AG04449 (cell line): ENCODE data around the gene DISC1.

ENCODE experiments used
- CTCF ChIA-PET: fragments of 350-600 bp; formaldehyde crosslinking; extraction: SDS; loops from one replicate; lab custom pipeline; 2021; ENCODE audit warnings: antibody characterized with exemption; lab: Yijun Ruan, JAX
- POLR2A ChIA-PET: fragments of 400-600, 350-600 bp; formaldehyde crosslinking; extraction: SDS; loops from one replicate; lab custom pipeline; 2020; ENCODE audit warnings: antibody characterized with exemption, inconsistent platforms; lab: Yijun Ruan, JAX
- DNase-seq: peaks from one replicate; pipeline ENCODE4 v3.0.0-alpha.2; 2010; ENCODE audit warnings: low read depth, low spot score
- H3K4me3 ChIP-seq: 2 replicates; pipeline ENCODE4 v1.5.1; 2011; ENCODE audit warnings: low read depth, mild to moderate bottlenecking, control low read depth, low read length
- CTCF ChIP-seq: IDR thresholded peaks from one replicate; pipeline ENCODE4 v1.5.1; 2011; ENCODE audit warnings: mild to moderate bottlenecking, moderate library complexity, low read length, control low read depth, inconsistent platforms; ENCODE audit not compliant: insufficient read depth; ENCODE audit errors: missing control alignments

DISC1 gene

DNA sequence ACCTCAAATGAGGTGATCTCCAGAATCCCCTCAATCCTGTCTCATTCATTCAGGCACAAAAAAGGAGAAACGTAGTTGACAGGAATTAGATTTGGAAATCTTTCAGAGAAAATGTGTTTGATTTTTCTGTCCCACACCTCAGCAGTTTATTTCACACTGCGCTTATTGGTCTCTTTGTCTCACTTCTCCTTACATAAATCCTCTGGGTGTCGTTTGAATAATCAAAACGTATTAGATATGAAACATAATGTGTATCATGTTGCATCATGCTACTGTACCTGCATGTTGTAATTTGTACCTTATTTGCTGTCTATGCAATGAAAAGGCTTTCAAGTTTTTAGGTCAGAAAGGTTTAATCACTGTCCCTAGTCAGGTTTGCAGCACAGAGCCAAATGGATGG lies 255.7 kb downstream of the DISC1 start:
- no peak for DNase-seq
- POLR2A ChIA-PET = no interaction called here
- CTCF ChIA-PET = interaction anchor here (8.3 kb wide), 1 partner anchor 15 kb away, joined by 37 read pairs; no protein-coding TSS in a partner anchor
- H3K4me3 ChIP-seq = no peak overlapping the region
- no peak for TF ChIP-seq CTCF

DNA sequence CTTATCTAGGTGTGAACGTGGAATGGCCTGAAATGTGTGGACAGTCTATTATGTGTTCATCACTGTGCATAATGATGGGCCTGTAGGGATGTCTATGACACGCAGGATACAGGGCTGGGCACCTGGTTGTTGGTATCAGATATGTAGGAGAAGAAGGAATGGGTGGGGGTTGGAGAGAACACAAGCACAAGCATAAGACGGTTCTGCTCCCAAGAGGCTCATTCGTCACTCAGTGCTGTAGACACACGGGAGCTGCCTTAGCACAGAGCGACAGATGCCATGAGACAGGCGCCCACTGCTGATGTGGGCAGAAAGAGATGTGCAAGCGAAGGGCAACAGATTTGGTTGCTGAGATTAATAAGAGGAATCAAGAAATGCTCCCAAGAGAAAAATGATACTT lies 256.2 kb downstream of the DISC1 start:
- ChIA-PET POLR2A (no interaction called here), CTCF (interaction anchor here (8.3 kb wide), 1 partner anchor 16 kb away, joined by 37 read pairs; no protein-coding TSS in a partner anchor)
- no peak overlapping the region for H3K4me3 ChIP-seq
- DNase-seq = no peak
- no peak for TF ChIP-seq CTCF

GRCh38 chr1:231883382-231883781 lies 256.8 kb downstream of the DISC1 start:
- TF ChIP-seq CTCF = no peak
- no peak overlapping the region for H3K4me3 ChIP-seq
- POLR2A ChIA-PET = no interaction called here
- CTCF ChIA-PET = interaction anchor here (0.8 to 8.3 kb wide), 2 partner anchors 16 kb away, joined by 3 to 37 read pairs; no protein-coding TSS in a partner anchor
- no peak for DNase-seq

GRCh38 chr1:231885209-231885854 lies 258.7 kb downstream of the DISC1 start:
- POLR2A ChIA-PET = no interaction called here
- TF ChIP-seq CTCF = no peak

GRCh38 chr1:231887166-231887565 lies 260.6 kb downstream of the DISC1 start:
- no peak for TF ChIP-seq CTCF
- CTCF ChIA-PET = no interaction called here
- no peak for DNase-seq
- H3K4me3 ChIP-seq = no peak overlapping the region
- POLR2A ChIA-PET = no interaction called here

More at GRCh38 chr1:231885209-231885854, 258.7 kb downstream of the DISC1 start:
- no peak for DNase-seq
- H3K4me3 ChIP-seq = no peak overlapping the region
- CTCF ChIA-PET = no interaction called here

DNA sequence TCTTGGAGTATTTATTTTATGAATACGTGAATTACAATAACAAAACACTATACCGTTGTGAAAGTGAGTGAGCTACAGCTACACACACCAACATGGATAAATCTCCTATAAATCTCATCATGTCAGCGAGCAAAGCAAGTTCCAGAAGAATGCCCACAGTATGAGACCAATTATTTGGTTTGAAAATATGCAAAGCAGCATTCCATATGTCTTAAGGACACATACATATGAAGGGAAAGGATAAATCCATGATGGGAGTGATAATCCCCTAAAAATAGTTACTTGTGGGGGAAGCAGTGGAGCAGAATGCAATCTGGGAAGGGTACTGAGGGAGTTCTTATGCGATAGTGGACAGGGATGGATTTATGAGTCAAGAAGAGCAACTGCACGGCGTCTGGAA lies 261.3 kb downstream of the DISC1 start:
- DNase-seq = no peak

More for the DNA sequence above, 261.3 kb downstream of the DISC1 start:
- no peak for TF ChIP-seq CTCF
- ChIA-PET CTCF (no interaction called here), POLR2A (no interaction called here)
- H3K4me3 ChIP-seq = no peak overlapping the region
